ENCODE results near the gene KRTAP5-7. TPM values are rescaled to one million over a fixed set of nuclear protein-coding genes. Genes with fewer than 3 reads are reported as not detected.

The KRTAP5-7 gene
- total RNA-seq, 1 experiment from 2014 or later = not detected

DNA sequence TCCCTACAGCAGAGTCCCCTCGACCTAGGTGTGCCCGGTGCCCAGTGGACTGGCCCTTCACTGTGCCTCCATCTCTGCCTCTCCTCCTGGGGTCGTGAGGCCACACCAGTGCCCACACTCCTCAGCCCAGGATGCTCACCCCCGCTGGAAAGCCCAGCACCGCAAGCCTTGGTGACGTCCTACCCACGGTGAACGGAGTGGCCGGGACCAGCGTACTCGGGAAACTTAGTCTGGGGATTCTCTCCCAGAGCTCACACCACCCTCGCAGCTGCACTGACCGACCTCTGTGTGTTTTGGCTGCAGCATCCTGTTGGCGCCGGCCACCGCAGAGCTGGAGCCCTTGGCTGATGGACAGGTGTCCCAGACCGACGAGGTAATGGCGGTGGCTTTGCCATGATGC, 35.5 kb upstream of the KRTAP5-7 start:
- H3K4me1 ChIP-seq (replicated peaks; ENCODE audit: insufficient read depth) = peaks cover 20% of the 10 kb centered on the region
- H3K79me2 ChIP-seq (ENCODE audit: low read depth) = no peaks in the 10 kb centered on the region
- DNase-seq = peak in 1 of 2 experiments; percentile 18
- H3K27me3 ChIP-seq (ENCODE audit: insufficient read depth, low read depth) = no peaks in the 10 kb centered on the region
- H3K4me3 ChIP-seq = no peak overlapping the region
- CTCF ChIA-PET = no interaction called here
- no peak overlapping the region for H3K27ac ChIP-seq
- no peak for TF ChIP-seq EZH2 (IDR thresholded peaks at IDR 0.05; ENCODE audit: low read depth)
- TF ChIP-seq, protein P1, sequence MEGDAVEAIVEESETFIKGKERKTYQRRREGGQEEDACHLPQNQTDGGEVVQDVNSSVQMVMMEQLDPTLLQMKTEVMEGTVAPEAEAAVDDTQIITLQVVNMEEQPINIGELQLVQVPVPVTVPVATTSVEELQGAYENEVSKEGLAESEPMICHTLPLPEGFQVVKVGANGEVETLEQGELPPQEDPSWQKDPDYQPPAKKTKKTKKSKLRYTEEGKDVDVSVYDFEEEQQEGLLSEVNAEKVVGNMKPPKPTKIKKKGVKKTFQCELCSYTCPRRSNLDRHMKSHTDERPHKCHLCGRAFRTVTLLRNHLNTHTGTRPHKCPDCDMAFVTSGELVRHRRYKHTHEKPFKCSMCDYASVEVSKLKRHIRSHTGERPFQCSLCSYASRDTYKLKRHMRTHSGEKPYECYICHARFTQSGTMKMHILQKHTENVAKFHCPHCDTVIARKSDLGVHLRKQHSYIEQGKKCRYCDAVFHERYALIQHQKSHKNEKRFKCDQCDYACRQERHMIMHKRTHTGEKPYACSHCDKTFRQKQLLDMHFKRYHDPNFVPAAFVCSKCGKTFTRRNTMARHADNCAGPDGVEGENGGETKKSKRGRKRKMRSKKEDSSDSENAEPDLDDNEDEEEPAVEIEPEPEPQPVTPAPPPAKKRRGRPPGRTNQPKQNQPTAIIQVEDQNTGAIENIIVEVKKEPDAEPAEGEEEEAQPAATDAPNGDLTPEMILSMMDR (conservative IDR thresholded peaks at IDR 0.05) = no peak
- H4K20me1 ChIP-seq (ENCODE audit: insufficient read depth) = no peaks in the 10 kb centered on the region
- intact Hi-C loops (cut with micrococcal nuclease; ENCODE audit: unreplicated experiment) = no loop called here
- H3K9me2 ChIP-seq (ENCODE audit: insufficient read depth) = no peaks in the 10 kb centered on the region
- BruUV-seq (replicated peaks) = no TSS peak
- no peak overlapping the region for H2AFZ ChIP-seq
- POLR2A ChIA-PET (ENCODE audit: unreplicated experiment) = no interaction called here
- peaks cover 12% of the 10 kb centered on the region; the same call in 1 of the 2 replicates for H3F3A ChIP-seq (ENCODE audit: insufficient read depth, low read depth)
- peaks cover 22% of the 10 kb centered on the region for H3K36me3 ChIP-seq (ENCODE audit: low read depth)
- H3K4me2 ChIP-seq = no peak overlapping the region
- H3K9me3 ChIP-seq (ENCODE audit: insufficient read depth, low read depth) = no peaks in the 10 kb centered on the region

DNA sequence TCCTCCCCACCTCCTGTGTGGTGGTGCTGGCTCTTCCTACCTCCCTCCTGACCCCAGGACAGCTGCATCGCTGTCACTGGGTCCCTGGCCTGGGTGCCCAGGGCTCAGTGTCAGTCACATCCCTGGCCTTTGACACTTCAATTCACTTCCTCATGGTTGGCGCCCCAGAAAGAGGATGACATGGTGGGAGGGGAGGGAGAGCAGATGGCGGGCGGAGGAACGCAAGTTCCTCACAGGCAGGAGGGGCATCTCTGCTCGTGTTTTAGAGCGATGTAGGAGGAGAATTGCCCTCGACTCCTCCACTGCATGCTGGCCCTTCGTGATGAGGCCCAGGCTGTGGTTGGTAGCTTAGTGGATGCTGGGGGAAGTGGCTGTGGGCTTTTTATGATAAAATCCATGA, 35.1 kb upstream of the KRTAP5-7 start:
- Histone ChIP-seq H3K27me3 (ENCODE audit: insufficient read depth, low read depth) (no peaks in the 10 kb centered on the region), H3K9me3 (ENCODE audit: insufficient read depth, low read depth) (no peaks in the 10 kb centered on the region), H3F3A (ENCODE audit: insufficient read depth, low read depth) (peaks cover 10% of the 10 kb centered on the region; the same call in 1 of the 2 replicates), H3K4me1 (replicated peaks; ENCODE audit: insufficient read depth) (peaks cover 20% of the 10 kb centered on the region), H3K36me3 (ENCODE audit: low read depth) (peaks cover 25% of the 10 kb centered on the region), H3K27ac (no peak overlapping the region), H2AFZ (no peak overlapping the region), H4K20me1 (ENCODE audit: insufficient read depth) (no peaks in the 10 kb centered on the region), H3K4me2 (no peak overlapping the region), H3K79me2 (ENCODE audit: low read depth) (no peaks in the 10 kb centered on the region), H3K9me2 (ENCODE audit: insufficient read depth) (no peaks in the 10 kb centered on the region), H3K4me3 (no peak overlapping the region)
- BruUV-seq (replicated peaks) = no TSS peak
- intact Hi-C loops (cut with micrococcal nuclease; ENCODE audit: unreplicated experiment) = no loop called here
- ChIA-PET CTCF (no interaction called here), POLR2A (ENCODE audit: unreplicated experiment) (no interaction called here)
- no peak for DNase-seq
- no peak for TF ChIP-seq EZH2 (IDR thresholded peaks at IDR 0.05; ENCODE audit: low read depth)
- TF ChIP-seq, protein P1 (conservative IDR thresholded peaks at IDR 0.05) = no peak

DNA sequence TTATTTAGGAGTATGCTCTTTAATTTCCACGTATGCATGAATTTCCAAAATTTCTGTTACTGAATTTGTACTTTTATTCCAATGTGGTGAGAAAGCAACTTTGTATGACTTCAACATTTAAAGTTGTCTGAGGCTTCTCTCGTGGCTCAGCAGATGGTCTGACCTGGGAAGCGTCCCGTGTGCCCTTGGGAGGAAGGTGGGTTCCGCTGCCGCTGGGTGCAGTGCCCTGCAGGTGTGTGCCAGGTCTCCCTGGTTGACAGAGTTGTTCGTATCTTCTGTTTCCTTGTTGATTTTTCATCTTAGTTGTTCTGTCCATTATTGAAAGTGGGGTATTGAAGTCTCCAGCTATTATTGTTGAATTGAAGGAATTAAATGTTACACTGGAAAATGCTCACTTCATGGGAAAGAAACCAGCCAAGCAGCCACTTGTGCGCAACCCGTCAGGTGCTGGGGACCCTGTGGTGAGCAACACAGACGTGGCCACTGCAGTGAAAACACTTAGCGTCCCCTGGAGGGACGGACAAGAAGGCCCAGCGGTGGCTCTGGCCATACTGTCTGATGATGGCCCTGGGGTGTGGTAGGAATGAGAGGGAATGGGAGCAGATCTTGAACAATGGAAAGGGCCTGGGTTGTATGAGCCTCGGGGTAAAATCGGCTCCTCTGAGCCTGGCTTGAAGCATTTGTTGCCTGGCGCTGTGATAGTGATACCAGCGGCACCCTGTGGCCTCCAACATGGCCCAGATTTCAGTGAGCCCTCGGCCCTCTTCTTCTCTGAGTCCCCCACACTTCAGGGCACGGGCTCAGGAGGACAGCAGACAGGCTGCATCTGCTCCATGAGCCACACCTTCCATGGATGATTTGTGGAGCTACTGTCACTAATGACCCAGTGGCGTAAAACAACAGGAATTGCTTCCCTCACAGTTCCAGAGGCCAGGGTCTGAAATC, 31.5 kb upstream of the KRTAP5-7 start:
- Histone ChIP-seq H3K36me3 (ENCODE audit: low read depth) (peaks cover 49% of the 10 kb centered on the region), H4K20me1 (ENCODE audit: insufficient read depth) (no peaks in the 10 kb centered on the region), H3K4me2 (no peak overlapping the region), H3K4me3 (no peak overlapping the region), H3K9me3 (ENCODE audit: insufficient read depth, low read depth) (no peaks in the 10 kb centered on the region), H3K4me1 (replicated peaks; ENCODE audit: insufficient read depth) (peaks cover 15% of the 10 kb centered on the region), H2AFZ (no peak overlapping the region), H3F3A (ENCODE audit: insufficient read depth, low read depth) (peaks cover 4% of the 10 kb centered on the region; the same call in 1 of the 2 replicates), H3K79me2 (ENCODE audit: low read depth) (no peaks in the 10 kb centered on the region), H3K27me3 (ENCODE audit: insufficient read depth, low read depth) (no peaks in the 10 kb centered on the region), H3K9me2 (ENCODE audit: insufficient read depth) (no peaks in the 10 kb centered on the region), H3K27ac (no peak overlapping the region)
- intact Hi-C loops (cut with micrococcal nuclease; ENCODE audit: unreplicated experiment) = no loop called here
- DNase-seq = peak in 1 of 2 experiments; percentile 10
- ChIA-PET POLR2A (ENCODE audit: unreplicated experiment) (no interaction called here), CTCF (no interaction called here)
- BruUV-seq (replicated peaks) = no TSS peak
- TF ChIP-seq, protein P1 (conservative IDR thresholded peaks at IDR 0.05) = no peak
- no peak for TF ChIP-seq EZH2 (IDR thresholded peaks at IDR 0.05; ENCODE audit: low read depth)

Measured in PC-9 (cell line).